Erythroblast (primary cell): ENCODE measurements around the gene SEC24B.

Experiments
- GATA1 ChIP-seq: IDR thresholded peaks from 2 replicates; pipeline ENCODE4 v1.6.1; 2011; ENCODE audit warnings: low read depth, mild to moderate bottlenecking, control low read depth, low read length, moderate library complexity
- POLR2A ChIP-seq: IDR thresholded peaks from 2 replicates; pipeline ENCODE4 v1.6.1; 2011; ENCODE audit warnings: mild to moderate bottlenecking, low read length

DNA sequence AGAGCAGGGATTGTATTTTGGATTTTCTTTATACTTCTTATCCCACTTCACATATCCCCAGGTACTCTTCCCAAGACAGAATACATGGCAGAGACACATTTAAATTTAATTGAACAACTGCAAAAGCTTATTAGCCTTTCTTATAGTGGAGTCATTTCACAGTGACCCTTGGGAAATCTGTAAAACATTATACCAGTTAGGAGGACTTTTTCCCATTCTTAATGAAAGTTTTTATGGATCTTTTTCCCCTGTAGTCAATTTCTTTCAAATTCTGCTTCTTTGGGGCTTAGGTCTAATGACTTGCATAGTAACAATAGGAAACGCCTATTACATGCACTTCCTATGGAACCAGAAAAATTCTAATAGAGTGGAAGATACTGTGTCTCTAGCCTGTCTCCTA is 111.8 kb downstream of the SEC24B start:
- TF ChIP-seq POLR2A (no peak), GATA1 (no peak)
